Spinal cord (tissue), 10 donors: Measurements from ENCODE around the gene SOS1. TPM values are rescaled to one million over a fixed set of nuclear protein-coding genes. Genes with fewer than 3 reads are reported as not detected.

ENCODE experiments used
- DNase-seq, 6 donors: peaks; one replicate each; pipeline versions ENCODE4 v3.0.0 to v3.0.0-alpha.2; 2013 to 2015; ENCODE audit warnings: low spot score in 6 of 6, low read depth in 4 of 6
- H3K27ac ChIP-seq: one replicate; pipeline ENCODE4 v1.5.1; 2013; ENCODE audit warnings: low read depth, low read length, control low read depth
- H3K27me3 ChIP-seq: one replicate; pipeline ENCODE4 v1.6.1; 2013; ENCODE audit warnings: low read length; ENCODE audit not compliant: control insufficient read depth, insufficient read depth
- H3K36me3 ChIP-seq: one replicate; pipeline ENCODE4 v1.6.1; 2013; ENCODE audit warnings: low read length; ENCODE audit not compliant: control insufficient read depth, insufficient read depth
- H3K4me1 ChIP-seq: one replicate; pipeline ENCODE4 v1.6.1; 2013; ENCODE audit warnings: low read length; ENCODE audit not compliant: control insufficient read depth, insufficient read depth
- H3K4me3 ChIP-seq: one replicate; pipeline ENCODE4 v1.5.1; 2013; ENCODE audit warnings: low read depth, low read length, control low read depth
- H3K9me3 ChIP-seq: one replicate; pipeline ENCODE4 v1.6.1; 2013; ENCODE audit warnings: low read length; ENCODE audit not compliant: control insufficient read depth, insufficient read depth
- WGBS: methylation state at CpG from one replicate; pipeline ENCODE4 v1.1.5; 2013; ENCODE audit warnings: missing lambda C conversion rate; ENCODE audit not compliant: insufficient coverage; 5-methylcytosine and 5-hydroxymethylcytosine counted together
- polyA plus RNA-seq, 2 donors: library from polyadenylated mRNA; unstranded; fragments of 120-200 nt; gene quantifications; one replicate each; pipeline ENCODE4 v1.2.1, GENCODE V29; 2013; ENCODE audit not compliant: insufficient read length in 2 of 2
- total RNA-seq, 2 donors: library from RNA; depleted of rRNA in 1 of 2; stranded (reverse); fragments of 120-200 nt in 1 of 2; fragments of >200 nt in 1 of 2; gene quantifications; one replicate each; pipeline versions ENCODE4 v1.2.3 to v1.2.4, GENCODE V29; 2013 to 2014
- donor health status: healthy.

SOS1 gene
- total and polyA plus RNA-seq, 4 donors: 29.8 to 61.4 (median 35.9) TPM

DNA sequence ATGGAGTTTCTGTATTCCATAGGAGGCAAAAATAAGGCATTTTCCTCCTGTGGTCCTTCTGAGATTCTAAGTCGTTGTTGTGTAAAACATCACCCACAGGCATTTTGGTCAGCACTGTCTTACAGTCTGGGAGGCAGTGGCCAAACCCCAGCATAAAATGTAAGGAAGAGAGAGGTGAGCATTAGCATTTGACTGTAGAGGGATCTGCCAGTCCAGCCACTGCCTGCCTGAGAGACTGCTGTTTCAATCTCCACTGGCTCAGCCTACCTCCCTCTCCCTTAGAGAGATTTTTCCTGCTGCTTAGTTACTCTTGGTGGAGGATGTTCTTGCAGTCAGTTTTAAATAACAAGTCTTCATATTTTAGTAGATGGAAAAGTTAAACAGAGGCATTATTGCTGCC, 154.2 kb downstream of the SOS1 start:
- no peak for DNase-seq
- H3K27ac ChIP-seq: no peak overlapping the region
- H3K9me3 ChIP-seq: no peaks in the 10 kb centered on the region
- no peaks in the 10 kb centered on the region for H3K4me1 ChIP-seq
- H3K36me3 ChIP-seq: peaks cover 3% of the 10 kb centered on the region
- peaks cover 2% of the 10 kb centered on the region for H3K27me3 ChIP-seq
- WGBS: no CpG with 5 or more reads among the region's 1 CpG
- no peak overlapping the region for H3K4me3 ChIP-seq

DNA sequence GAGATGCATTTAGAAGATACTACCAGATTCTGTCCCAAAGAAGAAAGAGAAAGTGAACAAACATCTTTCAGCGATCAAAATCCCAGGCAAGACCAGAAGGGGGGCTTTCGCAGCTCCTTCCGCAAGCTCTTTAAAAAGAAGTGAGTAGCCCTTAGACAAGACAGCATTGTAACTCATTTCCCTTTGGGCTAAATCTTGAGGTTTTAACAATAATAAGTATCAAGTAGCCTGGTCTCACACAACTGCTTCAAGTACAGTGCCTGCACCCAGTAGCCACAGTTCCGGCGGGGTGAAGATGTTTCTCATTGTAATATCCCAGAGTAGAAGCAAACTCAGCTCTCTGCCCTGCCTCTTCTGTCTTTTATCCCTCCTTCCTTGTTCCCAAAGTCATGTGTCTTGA, 154.8 kb downstream of the SOS1 start:
- Histone ChIP-seq H3K9me3 (no peaks in the 10 kb centered on the region), H3K27me3 (peaks cover 2% of the 10 kb centered on the region), H3K4me1 (peaks cover under 1% of the 10 kb centered on the region), H3K27ac (no peak overlapping the region), H3K4me3 (no peak overlapping the region), H3K36me3 (peaks cover 3% of the 10 kb centered on the region)
- DNase-seq: no peak
- no CpG with 5 or more reads among the region's 5 CpGs for WGBS

DNA sequence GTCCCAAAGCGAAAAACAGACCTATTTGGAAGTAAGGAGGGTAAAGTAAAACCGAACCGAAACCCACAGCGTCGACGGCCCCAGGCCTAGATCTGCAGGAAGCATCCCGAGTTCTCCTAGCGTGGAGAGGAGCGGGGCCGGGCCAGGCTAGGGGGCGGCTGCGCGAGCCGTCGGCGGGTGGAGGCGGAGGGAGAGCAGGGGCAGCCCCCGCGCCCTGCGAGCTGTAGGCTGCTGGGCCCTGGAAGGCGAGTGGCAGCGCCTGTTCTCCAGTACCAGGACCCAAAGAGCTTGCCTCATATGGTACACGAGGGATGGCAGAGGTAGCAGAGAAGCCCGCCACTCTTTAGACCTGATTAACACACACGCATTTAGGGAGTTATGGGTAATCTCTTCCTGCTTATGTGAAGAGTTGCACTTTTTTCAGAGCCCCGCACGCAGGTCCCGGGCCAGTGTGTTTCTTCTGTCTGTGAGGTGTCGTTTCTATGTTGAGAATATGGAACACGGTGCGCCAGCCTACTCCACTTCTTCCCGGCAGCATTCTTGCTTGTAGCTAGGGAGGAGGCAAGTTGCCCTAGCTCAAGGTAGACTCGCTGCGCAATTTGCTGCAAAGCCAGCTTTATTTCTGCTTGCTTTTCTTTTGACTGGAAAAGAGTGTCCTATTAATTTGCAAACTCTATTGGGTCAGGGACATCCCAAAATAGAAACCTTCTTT, 160.1 kb downstream of the SOS1 start:
- Histone ChIP-seq H3K9me3 (no peaks in the 10 kb centered on the region), H3K4me1 (peaks cover 15% of the 10 kb centered on the region), H3K36me3 (peaks cover 3% of the 10 kb centered on the region), H3K4me3 (peak overlapping the region; percentile 40), H3K27me3 (peaks cover 3% of the 10 kb centered on the region), H3K27ac (no peak overlapping the region)
- DNase-seq: no peak
- 36% methylated on average over 28 of the region's 34 CpGs for WGBS

DNA sequence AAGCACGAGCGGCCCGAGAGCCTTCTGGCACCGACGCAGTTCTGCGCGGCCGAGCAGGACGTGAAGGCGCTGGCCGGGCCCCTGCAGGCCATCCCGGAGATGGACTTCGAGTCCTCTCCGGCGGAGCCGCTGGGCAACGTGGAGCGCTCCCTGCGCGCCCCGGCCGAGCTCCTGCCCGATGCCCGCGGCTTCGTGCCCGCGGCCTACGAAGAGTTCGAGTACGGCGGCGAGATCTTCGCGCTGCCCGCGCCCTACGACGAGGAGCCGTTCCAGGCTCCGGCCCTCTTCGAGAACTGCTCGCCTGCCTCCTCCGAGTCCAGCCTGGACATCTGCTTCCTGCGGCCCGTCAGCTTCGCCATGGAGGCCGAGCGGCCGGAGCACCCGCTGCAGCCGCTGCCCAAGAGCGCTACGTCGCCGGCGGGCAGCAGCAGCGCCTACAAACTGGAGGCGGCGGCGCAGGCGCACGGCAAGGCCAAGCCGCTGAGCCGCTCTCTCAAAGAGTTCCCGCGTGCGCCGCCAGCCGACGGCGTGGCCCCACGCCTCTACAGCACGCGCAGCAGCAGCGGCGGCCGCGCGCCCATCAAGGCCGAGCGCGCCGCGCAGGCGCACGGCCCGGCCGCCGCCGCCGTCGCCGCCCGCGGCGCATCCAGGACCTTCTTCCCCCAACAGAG, 160.8 kb downstream of the SOS1 start:
- peaks cover 3% of the 10 kb centered on the region for H3K27me3 ChIP-seq
- DNase-seq: peak; percentile 28 to 96 (median 69)
- peak overlapping the region; percentile 42 for H3K4me3 ChIP-seq
- H3K9me3 ChIP-seq: no peaks in the 10 kb centered on the region
- WGBS: 5% methylated on average over 87 of the region's 97 CpGs
- H3K36me3 ChIP-seq: peaks cover 3% of the 10 kb centered on the region
- H3K27ac ChIP-seq: no peak overlapping the region
- H3K4me1 ChIP-seq: peaks cover 15% of the 10 kb centered on the region

DNA sequence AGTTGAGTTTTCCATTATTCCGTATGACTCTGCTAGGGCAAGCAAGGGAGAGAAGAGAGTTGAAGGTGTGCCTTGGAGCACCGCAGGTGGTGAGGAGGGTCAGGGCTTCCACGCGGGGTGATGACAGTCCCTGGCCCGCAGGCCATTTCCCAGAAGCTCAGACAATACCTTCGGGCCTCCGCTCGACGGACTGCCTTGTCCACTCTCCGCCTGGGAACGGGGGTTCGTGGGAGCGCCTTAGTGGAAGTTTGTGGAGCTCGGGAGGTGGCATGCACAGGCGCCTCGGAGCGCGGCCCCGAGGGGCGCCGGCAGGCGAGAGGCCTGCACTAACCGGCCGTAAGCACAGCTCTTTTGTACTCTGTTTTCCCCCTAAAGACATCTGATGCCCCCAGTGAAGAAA, 161.4 kb downstream of the SOS1 start:
- no peaks in the 10 kb centered on the region for H3K9me3 ChIP-seq
- H3K27ac ChIP-seq: no peak overlapping the region
- H3K36me3 ChIP-seq: peaks cover 3% of the 10 kb centered on the region
- WGBS: 71% methylated on average over 21 of the region's 24 CpGs
- peaks cover 3% of the 10 kb centered on the region for H3K27me3 ChIP-seq
- peaks cover 15% of the 10 kb centered on the region for H3K4me1 ChIP-seq
- peak overlapping the region; percentile 42 for H3K4me3 ChIP-seq
- DNase-seq: no peak

DNA sequence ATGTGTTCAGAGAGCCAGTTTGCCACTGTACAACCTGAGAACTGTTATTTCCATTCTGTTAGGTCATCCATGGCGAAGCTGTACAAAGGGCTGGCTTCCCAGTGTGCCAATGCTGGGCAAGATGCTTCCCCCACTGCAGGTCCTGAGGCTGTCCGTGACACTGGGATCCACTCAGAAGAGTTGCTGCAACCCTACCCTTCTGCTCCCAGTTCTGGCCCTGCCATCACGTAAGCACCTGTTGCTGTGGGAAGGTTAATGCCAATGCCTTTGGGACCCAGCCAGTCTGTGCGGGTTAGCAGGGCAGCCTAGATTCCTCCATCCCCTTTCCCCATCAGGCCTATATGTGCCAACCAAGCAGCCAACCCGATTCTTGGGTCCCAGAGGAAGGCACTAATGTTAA, 162.9 kb downstream of the SOS1 start:
- H3K27ac ChIP-seq: no peak overlapping the region
- 96% methylated on average over 3 of the region's 5 CpGs for WGBS
- H3K4me1 ChIP-seq: peaks cover 15% of the 10 kb centered on the region
- no peak overlapping the region for H3K4me3 ChIP-seq
- no peaks in the 10 kb centered on the region for H3K9me3 ChIP-seq
- no peak for DNase-seq
- H3K36me3 ChIP-seq: peaks cover 3% of the 10 kb centered on the region
- peaks cover 3% of the 10 kb centered on the region for H3K27me3 ChIP-seq

DNA sequence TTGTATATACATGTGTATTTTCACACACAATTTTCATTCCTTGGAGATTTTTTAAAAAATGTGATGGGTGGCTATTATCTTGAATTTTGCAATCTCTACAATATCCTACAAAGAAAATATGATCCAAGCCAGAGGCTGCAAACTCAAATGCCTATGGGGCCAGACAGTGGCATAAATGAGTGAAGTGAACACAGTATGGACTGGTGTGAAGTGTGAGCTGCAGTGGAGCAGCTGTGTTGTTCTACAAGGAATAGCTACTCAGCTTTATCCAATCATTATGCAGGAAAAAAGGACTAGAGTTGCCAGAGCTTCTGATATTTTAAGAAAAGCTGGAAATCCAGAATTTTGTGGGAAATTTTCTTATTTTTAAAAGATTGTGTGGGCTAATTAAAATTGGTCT, 169.1 kb downstream of the SOS1 start:
- no peaks in the 10 kb centered on the region for H3K4me1 ChIP-seq
- H3K4me3 ChIP-seq: no peak overlapping the region
- no peak overlapping the region for H3K27ac ChIP-seq
- H3K36me3 ChIP-seq: no peaks in the 10 kb centered on the region
- DNase-seq: no peak
- H3K9me3 ChIP-seq: no peaks in the 10 kb centered on the region
- no peaks in the 10 kb centered on the region for H3K27me3 ChIP-seq

DNA sequence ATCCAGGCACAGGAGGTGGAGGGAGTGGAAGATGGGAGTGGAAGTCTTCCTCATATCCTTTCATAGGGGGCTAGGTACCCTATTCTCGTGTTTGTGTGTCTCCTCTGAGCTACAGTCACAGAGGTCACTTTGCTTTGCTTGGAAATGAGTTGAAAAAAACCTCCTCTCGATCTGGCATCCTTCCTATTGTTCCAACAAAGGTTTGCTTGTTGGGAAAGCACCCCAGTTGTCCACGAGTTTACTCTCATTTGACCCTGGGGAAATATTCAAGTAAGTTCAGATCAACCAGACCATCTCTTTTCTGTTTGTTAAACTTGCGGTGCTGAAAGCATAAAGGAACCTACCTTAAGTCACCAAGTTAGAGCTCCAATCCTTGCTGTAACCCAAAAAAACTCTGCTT, 171.9 kb downstream of the SOS1 start:
- H3K9me3 ChIP-seq: no peaks in the 10 kb centered on the region
- no peak overlapping the region for H3K4me3 ChIP-seq
- no peak overlapping the region for H3K27ac ChIP-seq
- no peak for DNase-seq
- H3K27me3 ChIP-seq: no peaks in the 10 kb centered on the region
- no peaks in the 10 kb centered on the region for H3K4me1 ChIP-seq
- 43% methylated on average over 2 of the region's 4 CpGs for WGBS
- H3K36me3 ChIP-seq: no peaks in the 10 kb centered on the region

DNA sequence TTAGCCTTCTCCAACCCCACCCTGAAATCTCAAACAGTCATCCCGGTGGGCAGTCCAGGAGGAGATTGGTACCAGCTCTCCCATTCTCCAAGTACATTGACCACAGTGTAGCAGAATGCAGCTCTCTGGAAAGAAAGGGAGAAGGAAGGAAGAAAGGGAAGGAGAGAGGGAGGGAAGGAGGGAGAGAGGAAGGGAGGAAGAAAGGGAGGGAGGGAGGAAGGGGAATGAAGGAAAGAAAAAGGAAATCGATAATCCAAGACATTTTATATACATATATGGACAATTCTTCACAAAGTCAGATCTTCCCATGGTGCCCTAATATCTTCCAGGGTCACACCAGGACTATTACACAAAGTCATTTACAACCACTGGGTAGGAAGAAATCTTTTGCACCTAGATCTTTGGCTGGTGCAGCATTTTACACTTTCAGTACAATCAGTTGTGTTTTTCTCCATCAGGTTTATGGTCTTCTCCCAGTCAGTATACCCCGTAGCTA, 172.4 kb downstream of the SOS1 start:
- no peaks in the 10 kb centered on the region for H3K27me3 ChIP-seq
- H3K27ac ChIP-seq: no peak overlapping the region
- no peaks in the 10 kb centered on the region for H3K4me1 ChIP-seq
- no peaks in the 10 kb centered on the region for H3K9me3 ChIP-seq
- no peak overlapping the region for H3K4me3 ChIP-seq
- no CpG with 5 or more reads among the region's 3 CpGs for WGBS
- H3K36me3 ChIP-seq: no peaks in the 10 kb centered on the region
- no peak for DNase-seq
